ENCODE data around the gene TRIM29. TPM values are rescaled to one million over a fixed set of nuclear protein-coding genes. Genes with fewer than 3 reads are reported as not detected.

TRIM29 gene
- total and polyA plus RNA-seq, 9 of the 15 experiments (the other 6 are each of a cell fraction or from before 2014, with no cell fraction given) = 0.08 to 1.4 (median 0.42) TPM; not detected in 2

- Histone ChIP-seq H2AFZ (ENCODE audit: low read depth, low read length) (no peak overlapping the region), H3K9me3 (replicated peaks; ENCODE audit: control insufficient read depth, insufficient read depth, low read depth, low read length) (no peaks in the 10 kb centered on the region), H3K27ac (ENCODE audit: extremely low read depth, low read depth, low read length) (no peak overlapping the region), H3K9ac (ENCODE audit: insufficient read depth in 1 of 2, low read depth in 2 of 2, low read length in 2 of 2) (no peak overlapping the region), H3K9me1 (ENCODE audit: control insufficient read depth, insufficient read depth, low read length) (peaks cover 5% of the 10 kb centered on the region), H3K4me1 (replicated peaks in 1 of 2; ENCODE audit: control insufficient read depth in 2 of 2, insufficient read depth in 2 of 2, low read length in 2 of 2) (no peaks in the 10 kb centered on the region; a peak in 1 of 5 replicates), H4K20me1 (replicated peaks; ENCODE audit: control insufficient read depth, insufficient read depth, low read length) (peaks cover 16% of the 10 kb centered on the region; the same call in 1 of the 2 replicates), H3K36me3 (ENCODE audit: control insufficient read depth, insufficient read depth, low read length) (no peaks in the 10 kb centered on the region), H3K79me2 (ENCODE audit: control insufficient read depth, insufficient read depth, low read length) (no peaks in the 10 kb centered on the region), H3K27me3 (ENCODE audit: control insufficient read depth in 2 of 2, insufficient read depth in 2 of 2, low read length in 2 of 2) (peaks cover 29 to 88% of the 10 kb centered on the region in 2 experiments), H3K4me3 (no peak overlapping the region), H3K4me2 (ENCODE audit: insufficient read depth, low read length) (no peak overlapping the region)
- POLR2A ChIA-PET = no interaction called here
- BruUV-seq (replicated peaks) = no TSS peak
- no peak for TF ChIP-seq MEF2D (tag; conservative IDR thresholded peaks at IDR 0.05; ENCODE audit: low read depth)
- TF ChIP-seq YBX1 (IDR thresholded peaks at IDR 0.05) = no peak
- TF ChIP-seq NONO (IDR thresholded peaks at IDR 0.05; ENCODE audit: low read depth in 2 of 2, low read length in 1 of 2) = no peak
- TF ChIP-seq CHD4 (IDR thresholded peaks at IDR 0.05; ENCODE audit: insufficient read depth, insufficient replicate concordance, low read depth, low read length, poor library complexity, severe bottlenecking) = no peak
- no peak for TF ChIP-seq ATF6 (CRISPR knock-in tag; IDR thresholded peaks at IDR 0.05)
- TF ChIP-seq BMI1 (IDR thresholded peaks at IDR 0.05; ENCODE audit: low read length) = no peak
- TF ChIP-seq MECOM (CRISPR knock-in tag; IDR thresholded peaks at IDR 0.05) = no peak
- TF ChIP-seq ZNF431 (CRISPR knock-in tag; IDR thresholded peaks at IDR 0.05) = no peak
- TF ChIP-seq RBM22 (IDR thresholded peaks at IDR 0.05; ENCODE audit: low read depth, low read length, poor library complexity, severe bottlenecking) = no peak
- TF ChIP-seq ZNF121 (CRISPR knock-in tag; conservative IDR thresholded peaks at IDR 0.05) = no peak
- no peak for TF ChIP-seq KAT7 (CRISPR knock-in tag; IDR thresholded peaks at IDR 0.05; ENCODE audit: borderline replicate concordance)
- no peak for TF ChIP-seq ZFP36 (IDR thresholded peaks at IDR 0.05; ENCODE audit: low read depth, low read length, partially characterized antibody)
- FAIRE-seq = no peak
- in situ Hi-C loops (cut with MboI) = no loop called here
- intact Hi-C loops (cut with micrococcal nuclease) = no loop called here
- WGBS (ENCODE audit: insufficient coverage, low coverage, missing lambda C conversion rate) = under 1% methylated on average over 12 of the region's 12 CpGs
- DNase-seq (ENCODE audit: extremely low read depth in 1 of 4, low spot score in 3 of 4) = no peak
- CTCF ChIA-PET (ENCODE audit: low intra/inter-chr PET ratio) = no interaction called here
- ATAC-seq = no peak
These were observed 5.8 kb downstream of the TRIM29 start for GRCh38 chr11:120131941-120132644.
